Gastroesophageal sphincter (tissue), 4 donors: ENCODE data around the gene RANBP17. TPM values are rescaled to one million over a fixed set of nuclear protein-coding genes. Genes with fewer than 3 reads are reported as not detected.

Experiments used
- ATAC-seq: fragments of 150-250 bp; one replicate; pipeline ENCODE4 v1.9.1; 2016; ENCODE audit warnings: mild to moderate bottlenecking, moderate library complexity
- H3K27ac ChIP-seq, 4 donors: fragments of 200-600 bp; sonication (generic) in 3 of 4; 1 replicate in 3 of 4; 2 replicates in 1 of 4; pipeline ENCODE4 v1.5.1; 2016 to 2019
- H3K27me3 ChIP-seq: fragments of 200-600 bp; sonication (generic); one replicate; pipeline ENCODE4 v1.5.1; 2019
- H3K36me3 ChIP-seq, 2 donors: fragments of 200-600 bp; sonication (generic); one replicate each; pipeline ENCODE4 v1.5.1; 2019; ENCODE audit warnings: control low read depth in 1 of 2
- H3K4me1 ChIP-seq, 3 donors: fragments of 200-600 bp; sonication (generic); 1 replicate in 2 of 3; 2 replicates in 1 of 3; pipeline ENCODE4 v1.5.1; 2016 to 2019; ENCODE audit warnings: control low read depth in 2 of 3
- H3K4me3 ChIP-seq, 2 donors: fragments of 200-600 bp; sonication (generic); one replicate each; pipeline ENCODE4 v1.5.1; 2019; ENCODE audit warnings: mild to moderate bottlenecking in 1 of 2, moderate library complexity in 1 of 2
- H3K9me3 ChIP-seq, 3 donors: fragments of 200-600 bp; sonication (generic); one replicate each; pipeline ENCODE4 v1.5.1; 2017 to 2019; ENCODE audit warnings: control low read depth in 2 of 3
- CTCF ChIP-seq, 4 experiments: fragments of 200-600 bp in 2 of 4; fragments of 450-650 bp in 2 of 4; sonication (generic) in 1 of 4; IDR thresholded peaks; one replicate each; pipeline ENCODE4 v1.5.1; 2017 to 2019; ENCODE audit warnings: antibody characterized with exemption in 4 of 4, mild to moderate bottlenecking in 2 of 4, moderate library complexity in 2 of 4
- EP300 ChIP-seq: sonication (generic); formaldehyde crosslinking; IDR thresholded peaks from one replicate; pipeline ENCODE4 v1.6.1; 2017; ENCODE audit warnings: antibody characterized with exemption, mild to moderate bottlenecking
- POLR2A ChIP-seq, 2 donors: fragments of 450-650 bp; IDR thresholded peaks; one replicate each; pipeline ENCODE4 v1.6.1; 2017; ENCODE audit warnings: antibody characterized with exemption in 2 of 2, mild to moderate bottlenecking in 2 of 2, moderate library complexity in 1 of 2
- POLR2AphosphoS5 ChIP-seq: sonication (generic); formaldehyde crosslinking; IDR thresholded peaks from one replicate; pipeline ENCODE4 v1.6.1; 2017; ENCODE audit warnings: antibody characterized with exemption
- WGBS, 2 donors: methylation state at CpG; one replicate each; pipeline ENCODE4 v1.1.5; 2018; ENCODE audit warnings: low coverage in 1 of 2; 5-methylcytosine and 5-hydroxymethylcytosine counted together
- total RNA-seq, 4 donors: library from RNA; depleted of rRNA; stranded (reverse); fragments of >200 nt; gene quantifications; one replicate each; pipeline ENCODE4 v1.1.0, GENCODE V29; 2016

The RANBP17 gene
- total RNA-seq, 4 donors from 2014 or later: 7.7 to 21.7 (median 13.8) TPM

GRCh38 chr5:171155621-171156020, 293.8 kb downstream of the RANBP17 start:
- Histone ChIP-seq H3K4me3 (no peak overlapping the region), H3K27me3 (no peaks in the 10 kb centered on the region), H3K4me1 (no peaks in the 10 kb centered on the region), H3K27ac (no peak overlapping the region), H3K9me3 (no peaks in the 10 kb centered on the region), H3K36me3 (no peaks in the 10 kb centered on the region)
- TF ChIP-seq POLR2AphosphoS5: no peak
- no peak for TF ChIP-seq EP300
- no peak for TF ChIP-seq POLR2A (IDR thresholded peaks at IDR 0.05)
- no peak for TF ChIP-seq CTCF (IDR thresholded peaks at IDR 0.05)
- WGBS, 2 donors: 67 to 88% methylated on average over 1 of the region's 1 CpG
- ATAC-seq: no peak

GRCh38 chr5:171157276-171157675, 295.5 kb downstream of the RANBP17 start:
- no peak overlapping the region for H3K4me3 ChIP-seq
- WGBS, 2 donors: 64 to 70% methylated on average over 2 of the region's 2 CpGs

GRCh38 chr5:171157775-171158174, 296.0 kb downstream of the RANBP17 start:
- TF ChIP-seq EP300 (no peak), POLR2AphosphoS5 (no peak), CTCF (IDR thresholded peaks at IDR 0.05) (no peak), POLR2A (IDR thresholded peaks at IDR 0.05) (no peak)
- no peaks in the 10 kb centered on the region for H3K36me3 ChIP-seq
- WGBS, 2 donors: 88 to 93% methylated on average over 1 of the region's 1 CpG
- H3K4me3 ChIP-seq: no peak overlapping the region
- H3K27ac ChIP-seq: no peak overlapping the region
- no peaks in the 10 kb centered on the region for H3K27me3 ChIP-seq
- ATAC-seq: no peak
- H3K4me1 ChIP-seq: no peaks in the 10 kb centered on the region
- H3K9me3 ChIP-seq: no peaks in the 10 kb centered on the region

More at GRCh38 chr5:171157276-171157675, 295.5 kb downstream of the RANBP17 start:
- no peaks in the 10 kb centered on the region for H3K27me3 ChIP-seq
- no peaks in the 10 kb centered on the region for H3K9me3 ChIP-seq
- no peak overlapping the region for H3K27ac ChIP-seq
- H3K36me3 ChIP-seq: no peaks in the 10 kb centered on the region
- ATAC-seq: no peak
- TF ChIP-seq EP300: no peak
- no peak for TF ChIP-seq CTCF (IDR thresholded peaks at IDR 0.05)
- TF ChIP-seq POLR2AphosphoS5: no peak
- no peak for TF ChIP-seq POLR2A (IDR thresholded peaks at IDR 0.05)
- no peaks in the 10 kb centered on the region for H3K4me1 ChIP-seq

GRCh38 chr5:171158581-171158980, 296.8 kb downstream of the RANBP17 start:
- Histone ChIP-seq H3K27ac (no peak overlapping the region), H3K4me1 (no peaks in the 10 kb centered on the region), H3K27me3 (no peaks in the 10 kb centered on the region), H3K9me3 (no peaks in the 10 kb centered on the region), H3K4me3 (no peak overlapping the region), H3K36me3 (no peaks in the 10 kb centered on the region)
- no peak for ATAC-seq
- WGBS, 2 donors: 100% methylated on average over 1 of the region's 1 CpG; no CpG with 5 or more reads in 1 of the 2 donors
- TF ChIP-seq POLR2A (IDR thresholded peaks at IDR 0.05) (no peak), CTCF (IDR thresholded peaks at IDR 0.05) (no peak), POLR2AphosphoS5 (no peak), EP300 (no peak)

- 100% methylated on average over 1 of the region's 1 CpG; no CpG with 5 or more reads in 1 of the 2 donors for WGBS, 2 donors
- H3K4me1 ChIP-seq: no peaks in the 10 kb centered on the region
- TF ChIP-seq EP300 (no peak), POLR2A (IDR thresholded peaks at IDR 0.05) (no peak), CTCF (IDR thresholded peaks at IDR 0.05) (no peak), POLR2AphosphoS5 (no peak)
Measured at GRCh38 chr5:171162165-171162564, 300.3 kb downstream of the RANBP17 start.

More at GRCh38 chr5:171162165-171162564, 300.3 kb downstream of the RANBP17 start:
- no peak for ATAC-seq
- Histone ChIP-seq H3K9me3 (no peaks in the 10 kb centered on the region), H3K27me3 (no peaks in the 10 kb centered on the region), H3K4me3 (no peak overlapping the region), H3K36me3 (no peaks in the 10 kb centered on the region), H3K27ac (no peak overlapping the region)
